ENCODE measurements around the gene TTC1.
"Not testable (repeated sequence)": the region's sequence is repeated elsewhere in the genome, so short reads cannot be mapped to it uniquely, and the experiment has no call there.

Gene TTC1

DNA sequence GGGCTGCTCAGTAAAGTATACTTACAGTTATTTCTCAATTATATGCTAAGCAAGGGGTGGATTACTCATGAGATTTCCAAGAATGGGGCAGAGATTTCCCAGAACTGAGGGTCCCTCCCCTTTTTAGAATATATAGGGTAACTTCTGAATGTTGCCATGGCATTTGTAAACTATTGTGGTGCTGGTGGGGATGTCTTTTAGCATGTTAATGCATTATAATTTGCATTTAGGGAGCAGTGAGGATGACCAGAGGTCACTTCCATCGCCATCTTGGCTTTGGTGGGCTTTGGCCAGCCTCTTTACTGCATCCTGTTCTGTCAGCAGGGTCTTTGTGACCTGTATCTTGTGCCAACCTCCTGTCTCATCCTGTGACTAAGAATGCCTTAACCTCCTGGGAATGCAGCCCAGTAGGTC is 35.5 kb downstream of the TTC1 start:
- DNase-seq, result peak; percentile 25

DNA sequence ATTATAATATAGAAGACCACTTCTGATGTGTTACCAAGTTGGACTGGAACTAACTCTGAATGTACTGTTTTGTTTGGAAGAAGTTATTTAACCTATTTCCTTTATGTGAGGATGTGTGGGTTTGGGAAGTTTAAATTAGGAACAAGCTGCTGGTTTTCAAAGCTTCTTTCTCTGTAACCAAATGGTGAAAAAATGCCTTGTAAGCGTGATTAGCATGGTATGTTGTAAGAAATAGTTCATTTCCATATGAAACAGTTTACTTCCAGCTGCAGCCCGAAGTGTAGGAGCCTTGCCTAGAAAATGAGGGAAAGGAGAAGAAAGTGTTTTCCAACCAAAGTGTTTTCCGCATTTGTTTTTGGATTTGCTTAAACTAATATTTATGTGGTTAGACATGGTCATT is 36.0 kb downstream of the TTC1 start:
- DNase-seq, result no peak

DNA sequence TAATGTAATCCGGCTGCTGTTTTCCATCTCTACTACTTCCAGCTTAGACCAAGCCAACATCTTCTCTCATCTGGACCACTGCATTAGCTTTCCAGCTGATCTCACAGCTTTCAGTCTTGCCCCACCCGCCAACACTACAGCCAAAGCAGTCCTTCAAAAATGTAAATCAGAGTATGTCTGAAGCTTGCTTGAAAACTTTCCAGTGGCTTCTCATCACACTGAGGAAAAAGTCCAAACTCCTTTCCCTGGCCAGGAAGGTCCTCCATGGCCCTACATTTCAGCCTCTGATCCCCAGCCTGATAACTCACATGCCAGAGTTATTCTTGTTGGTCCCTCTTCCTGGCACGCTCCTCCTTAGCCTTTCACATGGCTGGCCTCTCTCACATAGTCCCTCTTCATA is 38.5 kb downstream of the TTC1 start:
- DNase-seq, result no peak

DNA sequence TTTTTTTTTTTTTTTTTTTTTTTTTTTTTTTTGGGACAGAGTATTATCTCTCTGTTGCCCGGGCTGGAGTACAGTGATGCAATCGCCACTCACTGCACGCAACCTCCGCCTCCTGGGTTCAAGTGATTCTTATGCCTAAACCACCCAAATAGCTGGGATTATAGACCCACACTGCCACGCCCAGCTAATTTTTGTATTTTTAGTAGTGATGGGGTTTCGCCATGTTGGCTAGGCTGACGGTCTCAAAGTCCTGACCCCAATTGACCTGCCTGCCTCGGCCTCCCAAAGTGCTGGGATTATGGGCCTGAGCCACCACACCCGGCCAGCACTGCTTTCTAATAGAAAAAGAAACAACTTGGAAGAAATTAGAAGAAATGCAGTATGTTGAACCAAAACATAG is 39.2 kb downstream of the TTC1 start:
- no peak for DNase-seq

DNA sequence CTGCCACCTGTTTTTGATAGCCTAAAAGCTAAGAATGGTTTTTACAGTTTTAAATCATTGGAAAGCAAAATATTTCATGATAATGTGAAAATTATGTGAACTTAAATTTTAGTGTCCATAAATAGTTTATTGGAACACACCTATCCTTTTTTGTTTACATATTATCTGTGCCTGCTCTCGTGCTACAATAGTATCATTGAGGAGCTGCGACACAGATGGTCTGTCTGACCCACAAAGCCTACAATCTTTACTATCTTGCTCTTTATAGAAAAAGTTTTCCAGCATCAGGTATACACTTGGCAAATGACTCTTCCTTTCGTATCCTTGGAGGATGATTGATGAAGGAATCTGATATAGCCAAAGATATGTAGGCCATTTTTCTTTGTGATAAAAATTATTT is 40.2 kb downstream of the TTC1 start:
- DNase-seq, result no peak

DNA sequence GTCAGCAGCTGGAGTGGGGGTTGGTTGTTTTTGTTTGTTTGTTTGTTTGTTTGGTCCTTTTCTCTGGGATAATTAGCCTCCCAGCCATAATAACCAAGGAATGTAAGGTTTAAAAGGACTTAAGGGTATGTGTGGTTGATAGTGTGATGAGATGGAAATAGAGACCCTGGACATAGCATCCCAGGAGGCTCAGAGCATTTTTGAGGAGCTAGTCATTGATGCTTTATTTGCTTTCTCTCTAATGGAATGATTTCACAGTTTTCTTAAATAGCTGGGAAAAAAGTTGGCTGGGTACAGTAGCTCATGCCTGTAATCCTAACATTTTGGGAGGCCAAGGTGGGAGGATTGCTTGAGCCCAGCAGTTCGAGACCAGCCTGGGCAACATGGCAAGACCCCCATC is 45.1 kb downstream of the TTC1 start:
- no peak for DNase-seq

DNA sequence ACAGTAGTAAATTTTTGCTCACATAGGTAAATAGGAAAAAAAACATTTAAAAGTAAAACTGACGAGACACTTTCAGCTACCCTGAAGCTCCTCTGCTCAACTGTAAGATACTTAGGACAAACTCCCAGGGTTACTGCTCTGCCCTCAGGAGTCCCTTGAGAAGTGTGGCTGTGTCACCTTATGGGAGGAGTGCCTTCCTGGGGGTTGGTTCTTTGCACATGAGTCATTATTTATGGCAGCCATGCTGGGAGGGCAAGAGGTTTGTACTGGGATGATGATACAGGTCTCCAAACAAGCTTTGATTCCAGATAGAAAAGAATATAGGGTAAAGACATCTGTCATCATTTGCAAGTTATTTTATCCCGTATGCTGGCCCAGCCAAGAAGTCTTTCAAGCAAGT is 45.9 kb downstream of the TTC1 start:
- no peak for DNase-seq

DNA sequence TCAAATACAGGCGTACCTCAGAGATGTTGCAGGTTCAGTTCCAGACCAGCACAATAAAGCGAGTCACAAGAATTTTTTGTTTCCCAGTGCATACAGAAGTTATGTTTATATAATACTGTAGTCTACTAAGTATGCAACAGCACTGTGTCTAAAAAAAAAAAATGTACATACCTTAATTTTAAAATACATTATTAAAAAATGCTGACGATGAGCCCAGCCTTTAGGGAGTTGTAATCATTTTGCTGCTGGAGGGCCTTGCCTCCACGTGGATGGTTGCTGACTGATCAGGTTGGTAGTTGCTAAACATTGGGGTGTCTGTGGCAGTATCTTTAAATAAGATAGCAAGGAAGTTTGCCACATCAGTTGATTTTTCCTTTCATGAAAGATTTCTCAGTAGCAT is 48.3 kb downstream of the TTC1 start:
- DNase-seq, result no peak

DNA sequence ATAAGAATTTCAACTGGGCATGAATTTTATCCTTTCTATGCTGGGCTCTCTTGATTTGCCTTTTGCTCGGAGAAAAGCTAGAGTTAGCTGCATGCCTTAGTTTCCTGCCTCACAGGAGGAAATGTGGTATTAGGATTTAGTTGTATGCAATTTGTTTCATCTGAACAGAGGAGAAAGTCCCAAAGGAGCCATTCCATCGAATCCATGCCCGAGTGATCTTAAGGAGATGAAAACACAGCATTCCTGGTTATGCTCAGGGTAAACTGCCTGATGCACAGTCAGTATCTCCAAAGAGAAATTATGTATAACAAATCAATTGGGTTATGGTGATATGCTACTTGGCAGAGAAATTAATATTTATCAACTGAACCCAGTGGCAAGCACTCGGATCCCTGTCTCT is 51.1 kb downstream of the TTC1 start:
- DNase-seq, result no peak

DNA sequence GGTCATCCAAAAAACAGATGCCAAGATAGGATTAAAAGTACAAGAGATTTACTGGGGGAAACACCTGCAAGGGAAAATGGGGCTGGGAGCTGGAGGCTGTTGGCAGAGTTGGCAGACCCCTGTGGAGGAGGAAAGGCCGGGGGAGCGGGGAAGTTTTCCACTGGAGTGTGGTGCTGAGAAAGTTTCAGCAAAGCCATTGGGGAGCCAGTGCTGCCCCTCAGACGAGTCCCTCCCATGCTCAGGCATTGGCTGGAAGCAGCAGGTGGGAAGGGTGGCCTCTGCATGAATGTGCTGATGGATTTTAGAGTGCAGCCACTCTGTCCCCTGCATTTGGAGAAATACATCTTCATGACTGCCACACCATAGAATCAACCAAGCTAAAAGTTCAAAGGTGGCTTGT is 52.8 kb downstream of the TTC1 start:
- no peak for DNase-seq

DNA sequence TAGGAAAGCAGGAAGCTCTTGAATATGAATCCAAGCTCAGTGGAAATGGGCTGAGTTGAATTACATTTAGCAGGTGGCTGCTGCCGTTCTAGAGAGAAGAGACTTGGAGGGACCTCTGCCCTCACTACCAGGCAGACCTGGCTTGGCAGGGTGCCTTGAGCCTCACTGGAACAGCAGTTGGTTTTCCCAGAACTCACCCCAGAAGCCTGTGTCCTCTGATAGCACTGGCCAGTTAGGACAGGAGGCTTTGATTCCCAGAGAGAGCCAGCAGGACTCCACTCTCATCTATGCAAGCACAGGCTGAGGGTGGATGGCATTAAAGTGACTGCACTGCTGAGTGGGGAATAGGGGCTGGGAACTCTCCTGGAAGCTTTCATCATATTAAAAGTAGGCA is 55.5 kb downstream of the TTC1 start:
- no peak for DNase-seq

DNA sequence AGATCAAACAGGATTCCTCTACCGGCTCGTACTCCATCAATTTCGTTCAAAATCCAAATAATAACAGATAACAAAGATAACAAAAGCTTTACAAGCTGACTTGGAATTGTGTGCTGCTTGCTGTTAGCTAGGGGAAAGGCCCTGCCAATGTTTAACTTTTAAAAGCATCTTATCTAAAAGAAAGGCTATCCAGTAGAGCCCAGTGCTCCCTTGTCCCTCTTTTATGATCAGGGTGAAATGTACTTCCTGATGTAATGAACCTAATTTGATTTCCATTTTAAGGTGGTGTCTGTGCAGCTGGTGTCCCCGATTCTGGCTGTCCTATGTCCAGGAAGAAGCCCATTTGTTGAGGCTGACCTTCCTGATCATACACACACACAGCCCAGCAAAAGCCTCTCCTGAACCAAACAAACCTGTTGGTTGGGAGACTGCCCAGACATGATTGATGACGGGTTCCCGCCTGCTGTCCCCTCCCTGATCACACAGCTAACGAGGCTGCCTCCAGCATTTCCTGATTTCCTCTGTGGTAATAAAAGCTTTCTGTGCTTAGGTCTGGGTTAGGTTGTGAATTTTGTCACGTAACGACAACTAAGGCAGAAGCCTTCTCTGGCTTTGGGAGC is 56.2 kb downstream of the TTC1 start:
- DNase-seq, result no peak

DNA sequence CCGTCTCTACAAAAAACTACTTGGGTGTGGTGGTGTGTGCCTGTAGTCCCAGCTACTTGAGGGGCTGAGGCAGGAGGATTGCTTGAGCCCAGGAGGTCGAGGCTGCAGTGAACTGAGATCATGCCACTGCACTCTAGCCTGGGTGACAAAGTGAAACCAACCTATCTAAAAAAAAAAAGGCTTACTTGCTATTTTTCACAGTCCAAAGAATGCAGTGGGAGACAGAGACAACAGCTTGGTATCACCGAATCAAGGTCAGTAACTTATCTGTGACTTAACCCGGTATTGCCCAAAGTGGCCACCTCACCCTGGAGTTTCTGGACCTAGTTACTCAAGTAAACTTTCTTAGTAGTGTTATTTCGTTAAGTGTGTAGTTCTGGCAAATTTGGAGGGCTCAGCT is 60.2 kb downstream of the TTC1 start:
- not testable (repeated sequence) for DNase-seq

DNA sequence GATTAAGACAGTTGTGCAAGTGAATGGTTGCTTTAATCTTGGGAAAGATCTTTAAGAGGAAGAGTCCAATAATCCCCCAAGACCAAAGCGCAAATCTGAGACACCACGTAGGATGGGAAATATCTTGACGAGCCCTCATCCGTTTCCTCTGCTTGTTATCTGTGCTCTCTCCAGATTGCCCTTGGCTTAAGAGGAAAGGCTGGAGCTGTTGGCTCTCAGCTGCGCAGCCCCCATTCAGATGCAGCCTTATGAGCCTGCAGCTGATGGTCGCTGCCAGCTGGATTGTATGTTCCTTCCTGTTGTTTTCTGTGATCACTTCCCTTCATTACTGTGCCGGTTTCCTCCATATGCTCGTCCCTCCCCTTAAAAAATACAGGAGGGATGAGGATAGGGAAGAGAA is 62.6 kb downstream of the TTC1 start:
- DNase-seq, result peak; percentile 21

DNA sequence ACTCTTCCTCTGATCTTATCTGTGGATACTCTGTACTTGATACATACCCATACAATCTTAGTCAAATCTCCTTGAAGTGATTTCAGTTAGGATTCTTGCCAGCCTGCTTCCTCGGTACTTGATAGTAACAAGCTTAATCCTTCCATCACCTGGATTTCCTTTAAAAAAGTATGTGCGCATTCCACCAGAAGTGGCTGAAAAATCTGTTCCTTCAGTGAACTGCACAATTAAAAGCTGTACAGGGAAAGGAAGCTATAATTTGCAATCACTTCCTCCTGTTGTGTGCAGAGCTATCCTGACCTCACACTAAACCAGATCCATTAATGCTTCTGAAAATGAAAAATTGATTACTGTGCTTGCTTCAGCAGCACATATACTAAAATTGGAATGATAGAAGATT is 63.0 kb downstream of the TTC1 start:
- peak; percentile 5 for DNase-seq

DNA sequence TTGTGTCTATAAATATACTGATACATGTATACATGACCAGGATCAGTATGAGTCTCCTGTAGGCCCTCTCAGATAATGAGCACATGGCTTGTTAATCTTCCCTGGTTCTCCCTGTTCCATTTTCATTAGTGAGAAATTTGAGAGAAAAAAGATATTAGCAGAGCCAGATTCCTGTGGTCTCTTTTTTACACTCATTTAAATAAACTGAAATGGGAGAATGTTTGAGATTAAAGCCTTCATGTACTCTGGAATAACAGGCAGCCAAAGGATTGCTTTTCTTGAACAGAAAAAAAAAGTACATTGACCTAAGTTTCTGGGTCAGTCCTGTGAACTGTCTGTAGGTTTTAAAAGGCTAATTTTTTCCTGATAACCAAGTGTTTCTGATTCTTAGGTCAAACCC is 66.1 kb downstream of the TTC1 start:
- DNase-seq, result no peak

DNA sequence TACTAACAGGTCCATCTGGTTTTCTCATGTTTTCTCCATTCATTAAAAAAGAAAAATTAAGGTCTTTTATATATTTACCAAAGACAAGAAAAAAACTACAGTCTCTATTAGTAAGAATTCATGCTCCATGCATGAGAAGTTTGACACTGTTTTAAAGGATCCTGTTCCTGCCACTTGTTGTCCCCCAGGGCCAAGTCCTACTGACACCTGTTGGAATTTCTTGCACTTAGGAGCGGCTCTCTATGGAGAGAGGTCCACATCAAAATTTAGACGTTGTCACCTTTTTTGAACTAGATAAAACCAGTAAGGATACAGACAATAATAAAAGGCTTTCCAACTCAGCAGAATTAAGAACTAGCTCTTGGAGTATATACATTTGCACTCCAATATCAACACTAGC is 68.1 kb downstream of the TTC1 start:
- no peak for DNase-seq

DNA sequence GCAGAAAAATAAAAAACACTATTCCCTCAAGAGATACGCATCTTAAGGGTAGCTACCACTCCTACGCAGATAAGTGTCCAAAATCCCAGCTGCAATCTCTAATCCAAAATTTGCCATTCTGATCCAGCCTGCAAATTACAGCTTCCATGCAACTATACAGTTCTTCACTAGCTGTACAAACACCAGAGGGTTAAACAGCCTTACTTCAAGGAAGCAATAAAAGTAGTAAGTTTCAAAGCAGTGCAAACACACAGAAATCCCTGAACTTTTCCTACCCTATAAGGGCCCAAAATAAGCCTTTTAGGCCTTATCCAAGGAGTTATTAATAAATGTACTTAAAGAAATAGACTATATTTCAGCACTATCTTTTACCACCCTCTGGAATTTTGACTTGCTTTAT is 70.8 kb downstream of the TTC1 start:
- DNase-seq, result no peak

DNA sequence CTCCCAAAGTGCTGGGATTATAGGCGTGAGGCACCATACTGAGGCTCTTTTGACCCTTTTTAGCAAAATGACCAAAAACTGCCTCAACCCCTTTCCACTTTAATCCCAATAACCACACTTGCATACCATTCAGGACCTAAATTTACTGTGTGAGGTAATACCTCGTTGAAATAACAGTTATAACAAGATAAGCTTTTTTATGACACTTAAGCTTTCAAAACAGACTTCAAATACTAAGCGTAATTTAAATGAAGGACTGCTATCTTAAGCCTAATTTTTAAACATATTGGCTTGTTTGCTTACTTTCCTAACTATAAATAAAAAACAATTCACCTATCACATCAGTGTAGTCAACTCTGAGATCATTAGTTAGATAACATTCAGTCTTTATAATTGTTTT is 72.6 kb downstream of the TTC1 start:
- no peak for DNase-seq

DNA sequence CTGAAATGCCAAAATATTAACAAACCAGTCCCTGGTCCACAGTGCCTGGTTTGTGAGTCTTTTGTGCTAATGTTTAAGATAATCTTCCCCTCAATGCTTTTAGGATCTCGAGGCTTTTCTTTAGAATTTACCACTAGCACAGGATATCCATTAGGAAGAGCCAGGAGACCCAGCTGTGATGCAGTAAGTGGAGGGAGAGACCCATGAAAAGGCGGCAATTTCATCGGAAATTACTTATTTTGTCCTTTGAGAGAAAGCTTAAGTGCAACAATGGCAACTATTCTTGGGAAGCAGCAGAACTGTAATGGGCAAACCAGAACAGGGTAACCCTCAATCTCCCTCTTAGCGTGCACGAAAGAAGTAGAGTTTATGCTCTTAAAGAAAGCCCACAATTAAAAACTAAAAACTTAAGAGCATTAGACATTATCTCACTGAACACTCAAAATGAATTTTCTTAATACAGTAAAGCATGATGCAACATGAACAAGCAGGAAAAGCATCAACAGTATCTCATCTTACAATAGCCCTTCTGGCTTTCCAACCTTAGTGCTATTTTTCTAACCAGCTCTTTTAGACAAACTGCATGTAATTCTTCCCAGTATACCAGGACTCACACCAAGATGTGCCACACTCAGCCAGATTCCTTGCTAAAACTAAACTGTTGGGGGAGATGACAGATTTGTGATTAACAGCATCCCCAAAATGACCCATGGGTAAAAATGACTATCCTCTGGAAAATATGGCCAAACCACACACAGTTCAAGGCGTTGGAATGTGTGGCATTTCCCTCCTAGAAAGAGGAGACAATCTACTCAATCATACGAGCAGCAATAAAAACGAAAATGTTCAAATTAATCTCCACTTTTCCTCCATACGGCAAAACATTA is 73.9 kb downstream of the TTC1 start:
- no peak for DNase-seq

DNA sequence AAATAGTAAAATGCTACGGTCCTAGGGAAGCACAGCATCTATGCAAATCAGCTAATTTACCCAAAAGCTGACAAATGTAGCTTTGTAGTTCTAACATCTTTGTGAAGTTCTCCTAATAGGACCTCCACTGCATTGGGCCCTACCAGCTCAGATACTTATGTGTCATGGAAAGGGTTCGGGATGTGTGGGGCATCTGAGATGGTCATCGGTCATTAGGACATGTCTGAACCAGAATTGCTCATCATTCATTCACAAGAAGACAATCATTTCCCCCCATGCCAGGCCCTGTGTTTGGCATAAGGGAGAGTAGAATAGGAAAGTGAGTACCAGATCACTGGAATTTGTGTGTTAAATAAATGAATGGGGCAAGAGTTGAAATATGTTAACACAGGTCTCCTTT is 74.6 kb downstream of the TTC1 start:
- DNase-seq, result no peak

DNA sequence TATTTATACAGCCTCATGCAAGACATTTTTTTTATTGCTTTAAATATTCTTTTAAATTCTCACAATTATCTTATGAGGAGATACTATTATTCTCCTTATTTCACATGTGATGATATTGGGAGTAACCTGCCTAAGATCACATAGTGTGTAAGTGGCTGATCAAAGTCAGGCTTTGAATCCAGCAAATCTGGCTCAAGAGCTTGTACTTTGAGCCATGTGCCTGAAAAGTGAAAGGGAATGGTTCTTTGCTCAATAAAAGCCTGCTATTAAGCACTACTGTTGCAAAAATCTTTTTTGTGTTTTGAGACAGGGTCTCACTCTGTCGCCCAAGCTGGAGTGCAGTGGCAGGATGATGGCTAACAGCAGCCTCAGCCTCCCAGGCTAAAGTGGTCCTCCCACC is 75.2 kb downstream of the TTC1 start:
- DNase-seq, result no peak

DNA sequence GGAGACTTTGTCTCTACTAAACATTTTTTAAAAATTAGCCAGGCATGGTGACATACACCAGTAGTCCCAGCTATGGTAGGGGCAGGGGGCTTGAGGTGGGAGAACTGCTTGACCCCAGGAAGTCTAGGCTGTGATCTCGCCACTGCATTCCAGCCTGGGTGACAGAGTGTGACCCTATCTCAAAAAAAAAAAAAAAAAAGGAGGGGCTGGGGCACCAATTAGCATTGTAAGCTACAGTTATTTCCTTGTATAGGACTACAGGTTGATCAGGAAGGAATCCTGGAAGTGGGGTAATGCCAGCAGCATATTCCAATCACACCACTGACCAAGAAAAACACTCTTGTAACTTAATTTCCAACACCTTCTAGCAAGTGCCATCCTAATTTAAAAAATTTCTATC is 78.3 kb downstream of the TTC1 start:
- DNase-seq, result no peak

DNA sequence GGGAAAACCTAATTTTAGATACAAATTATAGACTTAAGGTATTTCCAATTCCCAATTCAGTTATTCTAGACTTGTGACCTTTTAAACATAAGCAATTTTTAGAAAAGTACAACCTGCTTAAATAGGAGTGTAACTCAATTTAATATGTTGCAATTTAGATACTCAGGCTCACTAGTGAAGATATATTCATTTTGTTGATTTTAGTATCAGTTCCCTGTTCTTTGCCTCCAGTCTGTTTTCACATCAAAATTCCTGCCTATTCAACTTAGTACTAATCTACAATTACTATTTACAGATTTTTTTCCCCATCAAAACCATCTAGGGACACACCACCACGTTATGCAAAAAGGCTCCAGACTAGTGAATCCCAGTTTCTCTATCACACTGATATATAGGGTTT is 79.9 kb downstream of the TTC1 start:
- DNase-seq, result no peak

DNA sequence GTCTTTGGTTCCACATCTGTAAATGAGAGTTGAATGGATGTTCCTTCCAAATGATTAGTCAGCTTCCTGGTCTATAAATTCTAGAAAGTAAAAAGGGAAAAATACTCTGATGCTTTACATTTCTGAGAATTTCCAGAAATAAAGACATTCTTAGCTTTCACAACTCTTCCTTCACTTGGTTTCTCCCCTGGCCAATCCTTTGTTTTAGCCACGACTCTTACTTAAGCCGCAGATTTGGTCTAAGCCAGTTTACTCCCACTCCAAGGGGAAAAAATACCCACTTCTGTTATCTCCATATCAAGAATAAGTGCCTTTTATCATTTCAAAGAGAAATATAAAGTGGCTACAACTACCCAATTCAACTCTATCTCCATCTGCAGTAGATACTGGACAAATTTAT is 80.6 kb downstream of the TTC1 start:
- no peak for DNase-seq
